HG02938 (cell line): ENCODE measurements around the gene NFE2L3.
"Not testable (repeated sequence)": the region's sequence is repeated elsewhere in the genome, so short reads cannot be mapped to it uniquely, and the experiment has no call there.

Experiments used
- ATAC-seq: cut with Tn5 transposase; IDR thresholded peaks from one replicate; pipeline ENCODE4 v1.9.1; 2021; ENCODE audit warnings: mild to moderate bottlenecking, moderate library complexity; ENCODE audit not compliant: unreplicated experiment

The NFE2L3 gene

GRCh38 chr7:26185844-26186180, 33.8 kb downstream of the NFE2L3 start:
- no peak for ATAC-seq

- ATAC-seq: no peak
These were observed 34.6 kb downstream of the NFE2L3 start for GRCh38 chr7:26186364-26187311.

GRCh38 chr7:26187380-26188205, 35.6 kb downstream of the NFE2L3 start:
- no peak for ATAC-seq

GRCh38 chr7:26188206-26188956, 36.4 kb downstream of the NFE2L3 start:
- no peak for ATAC-seq

GRCh38 chr7:26188957-26189541, 37.1 kb downstream of the NFE2L3 start:
- no peak for ATAC-seq

GRCh38 chr7:26189697-26190096, 37.7 kb downstream of the NFE2L3 start:
- ATAC-seq: no peak

GRCh38 chr7:26190417-26190869, 38.4 kb downstream of the NFE2L3 start:
- no peak for ATAC-seq

GRCh38 chr7:26191233-26191973, 39.4 kb downstream of the NFE2L3 start:
- ATAC-seq: no peak

GRCh38 chr7:26191974-26192479, 40.0 kb downstream of the NFE2L3 start:
- no peak for ATAC-seq

GRCh38 chr7:26192485-26193087, 40.6 kb downstream of the NFE2L3 start:
- ATAC-seq: no peak

GRCh38 chr7:26193432-26194207, 41.6 kb downstream of the NFE2L3 start:
- no peak for ATAC-seq

- ATAC-seq: not testable (repeated sequence)
These were observed 42.8 kb downstream of the NFE2L3 start for GRCh38 chr7:26194764-26195163.

- no peak for ATAC-seq
These were observed 43.2 kb downstream of the NFE2L3 start for GRCh38 chr7:26195182-26195581.

GRCh38 chr7:26195867-26196657, 44.1 kb downstream of the NFE2L3 start:
- no peak for ATAC-seq

GRCh38 chr7:26197153-26198115, 45.4 kb downstream of the NFE2L3 start:
- no peak for ATAC-seq

GRCh38 chr7:26198133-26198780, 46.3 kb downstream of the NFE2L3 start:
- no peak for ATAC-seq
